Stimulated activated CD8-positive, alpha-beta memory T cell treated with anti-CD3 and anti-CD28 coated beads, Interleukin-15, amount 100 ng/mL, for 4 hours (primary cell): ENCODE data around the gene FGF14.

Experiments
- DNase-seq, 2 donors: peaks; one replicate each; pipeline ENCODE4 v3.0.0-alpha.2; 2020; ENCODE audit warnings: low read depth in 2 of 2

The FGF14 gene

DNA sequence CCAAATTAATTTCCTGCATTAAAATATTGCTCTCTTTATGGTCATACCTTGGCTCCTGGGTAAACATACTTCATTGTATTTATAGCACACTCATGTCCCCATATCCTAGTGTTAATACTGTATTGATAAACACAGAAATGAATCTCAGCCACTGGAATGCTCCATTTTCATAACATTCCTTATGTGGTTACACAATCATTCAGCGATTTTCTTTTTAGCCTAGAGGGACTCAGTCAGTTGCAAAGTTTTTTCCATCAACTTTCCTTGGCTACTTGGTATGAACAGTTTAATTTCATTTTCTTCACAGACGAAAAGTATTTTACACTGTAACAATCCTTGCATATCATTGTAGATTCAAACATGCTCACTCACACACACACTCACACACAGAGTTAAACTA lies 471.5 kb downstream of the FGF14 start:
- DNase-seq = no peak

GRCh38 chr13:101925731-101926130 lies 476.1 kb downstream of the FGF14 start:
- no peak for DNase-seq

DNA sequence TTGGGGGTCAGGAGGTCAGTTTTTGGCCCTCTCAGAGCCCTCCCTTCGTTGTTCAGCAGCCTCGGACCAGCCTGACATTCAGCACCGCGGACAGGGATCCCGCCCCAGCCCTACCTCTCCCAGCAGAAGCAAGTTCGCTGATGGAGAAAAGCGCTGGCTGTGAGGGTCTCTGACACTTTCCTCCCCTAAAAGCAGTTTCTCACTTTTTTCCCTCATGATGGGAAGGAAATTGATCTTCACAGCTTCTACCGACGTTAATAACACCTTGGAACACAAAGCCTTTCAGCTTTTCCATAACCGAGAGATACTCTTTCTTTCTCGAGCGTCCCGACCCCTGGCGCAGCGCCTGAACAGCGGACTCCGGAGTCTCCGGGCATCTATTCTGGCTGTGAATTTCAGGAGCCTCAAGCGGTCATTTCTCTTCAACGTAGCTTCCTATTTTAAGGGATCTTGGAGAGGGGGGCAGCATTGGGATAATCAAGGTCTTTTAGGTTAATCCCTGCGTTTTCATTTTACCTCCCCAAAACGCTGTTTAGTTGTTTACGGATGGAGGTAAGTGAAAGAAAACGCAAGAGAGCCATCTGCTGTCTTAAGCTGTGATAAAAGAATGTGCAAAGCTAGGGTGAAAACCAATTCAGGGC lies 482.2 kb downstream of the FGF14 start:
- no peak for DNase-seq

GRCh38 chr13:101917833-101918661 lies 483.8 kb downstream of the FGF14 start:
- no peak for DNase-seq

GRCh38 chr13:101917475-101917810 lies 484.4 kb downstream of the FGF14 start:
- DNase-seq = no peak

DNA sequence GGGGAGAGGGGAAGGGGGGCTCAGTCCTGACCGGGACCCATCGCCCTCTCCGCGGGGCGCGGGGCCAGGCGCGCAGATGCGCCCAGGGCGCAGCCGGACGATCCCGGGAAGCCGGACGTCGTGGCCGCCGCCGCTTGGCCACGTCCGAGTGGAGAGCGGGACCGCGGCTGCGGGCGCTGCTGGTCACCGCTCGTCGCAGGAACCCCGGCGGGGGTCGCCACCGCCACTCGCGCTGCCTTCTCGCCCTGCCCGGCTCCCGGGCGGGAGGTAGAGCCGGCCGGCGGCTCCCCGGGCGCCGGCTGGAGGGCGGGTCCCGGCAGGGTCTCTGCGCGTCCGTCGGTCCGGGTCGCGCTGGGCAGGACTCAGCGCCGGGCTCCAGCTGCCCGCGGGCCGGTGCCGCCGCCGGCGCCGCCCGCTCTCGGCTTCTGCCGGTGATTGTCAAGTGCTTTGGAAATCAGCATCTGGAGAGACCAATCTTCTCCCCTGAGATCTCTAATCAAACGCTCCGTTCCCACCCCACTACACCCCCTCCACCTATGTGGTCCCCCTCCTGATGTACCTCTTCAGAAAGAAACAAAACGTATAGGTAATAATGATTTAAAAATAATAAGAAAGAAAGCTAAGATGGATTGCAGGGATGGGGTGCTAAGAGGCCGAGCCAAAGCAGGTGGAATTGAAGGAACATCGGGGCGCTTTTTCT lies 484.9 kb downstream of the FGF14 start:
- no peak for DNase-seq

DNA sequence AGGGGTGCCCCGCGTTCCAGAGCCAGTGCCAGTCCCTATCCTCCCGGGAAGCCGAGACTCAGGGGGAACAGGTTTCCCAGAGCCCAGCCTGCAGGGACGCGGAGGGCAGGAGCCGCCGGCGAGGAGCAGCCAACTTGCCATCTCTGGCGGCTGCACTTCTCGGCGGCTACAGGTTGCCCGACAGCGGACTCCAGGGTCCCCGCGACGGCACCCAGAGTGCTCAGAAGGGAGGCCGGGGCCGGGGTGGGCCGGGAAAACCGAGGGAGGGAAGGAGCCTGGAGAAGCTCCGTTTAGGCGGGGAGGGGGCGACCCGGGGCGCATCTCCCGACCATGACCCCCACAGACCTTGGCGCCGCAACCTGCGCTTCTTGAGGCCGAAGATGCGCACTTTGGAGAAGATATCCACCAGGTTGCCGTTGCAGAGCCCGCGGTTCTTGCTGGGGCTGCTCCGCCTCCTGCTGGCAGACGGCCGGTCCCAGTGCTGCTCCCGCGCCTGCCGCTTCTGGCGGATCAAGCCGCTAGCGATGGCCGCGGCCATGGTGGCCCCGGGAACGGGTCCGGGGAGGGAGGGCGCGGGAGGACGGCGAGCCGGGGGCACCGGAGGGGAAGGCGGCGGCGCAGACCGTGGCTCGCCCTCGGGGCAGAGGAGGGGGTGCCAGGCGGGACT lies 485.6 kb downstream of the FGF14 start:
- no peak for DNase-seq

- no peak for DNase-seq
These were observed 486.1 kb downstream of the FGF14 start for GRCh38 chr13:101915755-101916107.

- DNase-seq = no peak
These were observed 486.5 kb downstream of the FGF14 start for GRCh38 chr13:101915331-101915730.

DNA sequence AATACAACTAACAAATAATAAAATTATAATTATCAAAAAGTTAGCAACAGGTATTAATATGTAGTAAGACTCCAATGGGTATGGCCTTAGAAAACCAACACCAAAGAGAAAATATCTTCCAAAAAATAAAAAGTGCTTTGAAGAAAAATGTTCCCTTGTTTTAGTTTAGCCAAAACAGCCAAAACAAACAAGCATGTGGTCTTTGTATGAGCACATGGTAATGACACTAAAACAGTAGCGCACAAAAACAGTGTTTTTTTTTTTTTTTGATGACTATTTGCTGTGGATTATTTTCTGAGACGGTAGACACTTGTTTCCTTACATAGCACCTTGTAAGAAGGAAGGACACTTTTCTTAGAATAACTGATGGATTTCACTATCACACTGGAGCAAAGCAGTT lies 490.1 kb downstream of the FGF14 start:
- no peak for DNase-seq

DNA sequence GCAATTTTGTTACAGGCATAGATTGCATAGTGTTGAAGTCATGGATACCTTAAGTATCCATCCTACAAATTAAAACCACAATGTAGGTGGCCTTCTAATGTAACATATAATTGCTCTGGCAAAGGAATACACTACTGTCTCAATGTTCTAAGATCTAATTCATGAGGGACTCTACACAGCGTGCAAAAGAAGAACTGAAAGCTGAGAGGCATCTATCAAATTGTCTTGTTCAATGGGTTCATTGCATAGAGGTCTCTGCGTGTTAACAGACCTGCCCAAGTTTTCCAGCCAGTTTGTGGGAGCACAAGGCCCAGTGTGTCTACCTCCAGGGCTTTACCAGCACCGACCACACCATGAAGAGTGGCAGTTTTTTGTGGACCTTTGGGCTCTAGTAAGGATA lies 498.0 kb downstream of the FGF14 start:
- no peak for DNase-seq

GRCh38 chr13:101898676-101899075 lies 503.2 kb downstream of the FGF14 start:
- DNase-seq = no peak

GRCh38 chr13:101896541-101896940 lies 505.3 kb downstream of the FGF14 start:
- DNase-seq = no peak

GRCh38 chr13:101893021-101893420 lies 508.8 kb downstream of the FGF14 start:
- no peak for DNase-seq

DNA sequence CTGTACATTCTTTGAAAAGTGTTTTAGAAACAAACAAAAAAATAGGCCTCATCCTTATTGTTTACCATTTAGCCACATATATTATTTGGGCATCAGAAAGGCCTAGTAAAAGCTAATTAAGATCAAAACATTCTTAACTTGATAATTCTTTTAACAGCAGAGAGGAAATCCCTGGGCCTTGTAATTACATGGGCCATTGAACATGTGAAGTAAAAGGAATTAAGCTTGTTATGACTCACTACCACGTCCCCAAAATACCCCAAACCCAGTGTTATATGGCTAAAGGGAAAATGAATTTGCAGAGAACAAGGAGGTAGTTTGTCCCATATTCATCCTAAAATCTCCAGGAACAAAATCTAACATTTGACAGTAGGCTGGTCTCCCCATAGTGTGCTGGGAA lies 509.6 kb downstream of the FGF14 start:
- no peak for DNase-seq

GRCh38 chr13:101881593-101881992 lies 520.3 kb downstream of the FGF14 start:
- no peak for DNase-seq

- no peak for DNase-seq
These were observed 521.3 kb downstream of the FGF14 start for GRCh38 chr13:101880581-101880980.

DNA sequence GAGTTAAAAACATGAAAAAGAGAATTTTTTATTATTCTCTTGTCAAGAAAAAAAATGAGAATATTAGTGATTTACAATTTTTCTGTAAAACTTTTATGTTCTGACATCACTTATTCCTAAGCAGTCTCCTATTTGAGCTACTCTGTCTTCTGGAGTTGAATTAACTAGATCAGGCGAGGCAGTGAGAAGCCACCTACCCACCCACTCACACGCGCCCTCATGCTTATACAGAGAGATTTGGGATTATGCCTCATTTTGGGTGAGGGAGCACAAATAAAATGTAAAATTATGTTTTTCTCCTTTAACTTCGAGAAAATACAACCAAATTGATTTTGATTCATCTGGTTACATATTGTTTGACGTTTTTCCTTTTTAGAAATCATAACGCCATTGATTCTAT lies 524.9 kb downstream of the FGF14 start:
- DNase-seq = no peak

- DNase-seq = no peak
These were observed 526.0 kb downstream of the FGF14 start for GRCh38 chr13:101875717-101876393.

DNA sequence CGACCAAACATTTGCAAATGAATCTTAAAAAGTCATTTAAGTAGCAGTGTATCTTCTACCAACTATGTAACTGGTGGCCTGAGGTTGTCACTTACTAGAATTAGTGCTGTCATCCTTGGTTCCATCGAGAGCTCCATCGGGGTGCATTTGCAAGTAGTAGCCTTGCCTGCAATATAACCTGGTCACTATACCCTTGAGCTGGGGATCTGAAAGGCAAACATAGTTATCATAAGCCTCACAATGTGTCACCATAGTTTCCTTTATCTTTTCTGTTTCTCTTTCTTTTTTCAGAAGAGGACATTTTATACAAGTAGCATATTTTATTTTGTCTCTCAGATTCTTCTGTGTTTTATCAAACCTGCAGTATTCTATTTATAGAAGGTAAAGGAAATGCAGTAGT lies 526.8 kb downstream of the FGF14 start:
- DNase-seq = no peak

- DNase-seq = no peak
These were observed 532.3 kb downstream of the FGF14 start for GRCh38 chr13:101869553-101869952.
